GM18499 (cell line): ENCODE data around the gene KRTAP9-7.
"Not testable (repeated sequence)": the region's sequence is repeated elsewhere in the genome, so short reads cannot be mapped to it uniquely, and the experiment has no call there.

Source experiments
- ATAC-seq: cut with Tn5 transposase; IDR thresholded peaks from one replicate; pipeline ENCODE4 v1.9.1; 2021; ENCODE audit warnings: moderate number of reproducible peaks; ENCODE audit not compliant: insufficient read depth, unreplicated experiment

The KRTAP9-7 gene, protein sequence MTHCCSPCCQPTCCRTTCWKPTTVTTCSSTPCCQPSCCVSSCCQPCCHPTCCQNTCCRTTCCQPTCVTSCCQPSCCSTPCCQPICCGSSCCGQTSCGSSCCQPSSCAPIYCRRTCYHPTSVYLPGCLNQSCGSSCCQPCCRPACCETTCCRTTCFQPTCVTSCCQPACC

DNA sequence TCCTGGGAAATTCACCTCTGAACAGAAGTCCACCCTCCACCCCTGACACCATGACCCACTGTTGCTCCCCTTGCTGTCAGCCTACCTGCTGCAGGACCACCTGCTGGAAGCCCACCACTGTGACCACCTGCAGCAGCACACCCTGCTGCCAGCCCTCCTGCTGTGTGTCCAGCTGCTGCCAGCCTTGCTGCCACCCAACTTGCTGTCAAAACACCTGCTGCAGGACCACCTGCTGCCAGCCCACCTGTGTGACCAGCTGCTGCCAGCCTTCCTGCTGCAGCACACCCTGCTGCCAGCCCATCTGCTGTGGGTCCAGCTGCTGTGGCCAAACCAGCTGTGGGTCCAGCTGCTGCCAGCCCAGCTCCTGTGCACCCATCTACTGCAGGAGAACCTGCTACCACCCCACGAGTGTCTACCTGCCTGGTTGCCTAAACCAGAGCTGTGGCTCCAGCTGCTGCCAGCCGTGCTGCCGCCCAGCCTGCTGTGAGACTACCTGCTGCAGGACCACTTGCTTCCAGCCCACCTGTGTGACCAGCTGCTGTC, at the start of gene KRTAP9-7:
Gene KRTAP9-7 (plus strand): TSS at position 51 of the 543 bp plus-strand sequence. CDS start 0 bp downstream, at position 51.
- ATAC-seq, result not testable (repeated sequence)

DNA sequence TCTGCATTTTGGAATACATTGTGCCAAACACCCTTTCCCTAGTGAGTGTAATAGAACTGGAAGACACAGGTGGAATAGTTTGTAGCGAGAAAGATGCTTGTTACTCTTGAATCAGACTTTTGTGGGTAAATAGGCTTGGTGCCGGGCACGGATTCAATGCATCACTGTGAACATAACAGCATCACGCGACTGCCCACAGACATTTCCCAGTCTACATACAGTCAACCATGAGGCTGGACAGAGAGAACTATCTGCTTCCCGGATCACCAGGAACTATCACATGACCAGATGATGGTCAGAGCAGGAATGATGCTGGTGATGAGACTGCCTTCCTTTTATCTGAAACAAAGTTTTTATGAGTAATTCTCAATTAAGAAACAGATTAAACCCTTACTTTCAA, 49.4 kb upstream of the KRTAP9-7 start:
- no peak for ATAC-seq

DNA sequence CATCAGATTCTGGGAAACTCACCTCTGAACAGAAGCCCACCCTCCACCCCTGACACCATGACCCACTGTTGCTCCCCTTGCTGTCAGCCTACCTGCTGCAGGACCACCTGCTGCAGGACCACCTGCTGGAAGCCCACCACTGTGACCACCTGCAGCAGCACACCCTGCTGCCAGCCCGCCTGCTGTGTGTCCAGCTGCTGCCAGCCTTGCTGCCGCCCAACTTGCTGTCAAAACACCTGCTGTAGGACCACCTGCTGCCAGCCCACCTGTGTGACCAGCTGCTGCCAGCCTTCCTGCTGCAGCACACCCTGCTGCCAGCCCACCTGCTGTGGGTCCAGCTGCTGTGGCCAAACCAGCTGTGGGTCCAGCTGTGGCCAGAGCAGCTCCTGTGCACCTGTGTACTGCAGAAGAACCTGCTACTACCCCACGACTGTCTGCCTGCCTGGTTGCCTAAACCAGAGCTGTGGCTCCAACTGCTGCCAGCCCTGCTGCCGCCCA, 48.9 kb upstream of the KRTAP9-7 start, which contains the start of gene KRTAP9-2:
Gene KRTAP9-2 (plus strand): TSS at position 51 of the 498 bp plus-strand sequence. CDS start 7 bp downstream, at position 58.
- not testable (repeated sequence) for ATAC-seq

DNA sequence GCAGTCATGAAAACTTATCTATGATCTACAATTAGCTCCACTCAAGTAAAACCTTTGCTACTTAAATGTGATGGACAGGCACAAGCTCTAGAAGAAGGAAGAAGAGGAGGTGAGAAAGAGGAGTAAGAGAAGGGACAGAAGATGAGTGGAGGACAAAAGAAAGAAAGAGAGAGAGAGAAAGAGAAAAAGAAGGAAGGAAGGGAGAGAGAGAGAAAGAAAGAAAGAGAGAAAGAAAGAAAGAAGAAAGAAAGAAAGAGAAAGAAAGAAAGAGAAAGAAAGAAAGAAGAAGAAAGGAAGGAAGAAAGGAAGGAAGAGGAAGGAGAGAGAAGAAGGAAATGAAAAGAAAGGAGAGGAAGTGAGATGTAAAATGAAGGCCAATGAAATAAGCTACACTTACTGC, 45.4 kb upstream of the KRTAP9-7 start:
- ATAC-seq, result no peak

DNA sequence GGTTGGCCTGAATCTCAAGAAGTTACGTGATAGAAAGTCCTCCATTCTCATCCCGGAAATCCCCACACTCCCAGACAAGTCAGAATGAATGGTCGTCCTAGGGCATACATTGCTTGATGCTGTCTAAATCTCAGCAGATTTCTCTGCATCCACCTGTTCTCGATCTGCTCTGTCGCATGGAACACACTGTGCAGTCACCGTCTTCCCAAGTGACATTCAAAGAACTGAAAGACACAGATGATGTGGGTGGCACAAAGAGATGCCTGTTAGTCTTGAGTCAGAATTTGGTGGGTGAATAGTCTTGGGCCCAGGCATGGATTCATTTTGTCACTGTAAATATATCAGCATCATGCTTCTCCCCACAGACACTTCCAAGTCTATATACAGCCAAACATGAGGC, 43.8 kb upstream of the KRTAP9-7 start:
- ATAC-seq, result no peak

DNA sequence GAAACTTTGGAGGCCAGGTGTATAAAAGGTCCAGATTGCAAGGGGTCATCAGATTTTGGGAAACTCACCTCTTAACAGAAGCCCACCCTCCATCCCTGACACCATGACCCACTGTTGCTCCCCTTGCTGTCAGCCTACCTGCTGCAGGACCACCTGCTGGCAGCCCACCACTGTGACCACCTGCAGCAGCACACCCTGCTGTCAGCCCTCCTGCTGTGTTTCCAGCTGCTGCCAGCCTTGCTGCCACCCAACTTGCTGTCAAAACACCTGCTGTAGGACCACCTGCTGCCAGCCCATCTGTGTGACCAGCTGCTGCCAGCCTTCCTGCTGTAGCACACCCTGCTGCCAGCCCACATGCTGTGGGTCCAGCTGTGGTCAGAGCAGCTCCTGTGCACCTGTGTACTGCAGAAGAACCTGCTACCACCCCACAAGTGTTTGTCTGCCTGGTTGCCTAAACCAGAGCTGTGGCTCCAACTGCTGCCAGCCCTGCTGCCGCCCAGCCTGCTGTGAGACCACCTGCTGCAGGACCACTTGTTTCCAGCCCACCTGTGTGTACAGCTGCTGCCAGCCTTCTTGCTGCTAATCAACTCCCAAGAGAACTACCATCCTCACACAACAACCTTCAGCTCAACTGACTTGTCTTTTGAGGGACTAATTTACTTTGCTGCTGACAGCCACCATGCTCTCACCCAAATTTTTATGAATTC, 42.9 kb upstream of the KRTAP9-7 start, which contains the start of gene KRTAP9-3:
Gene KRTAP9-3 (plus strand): TSS at position 51 of the 707 bp plus-strand sequence. CDS start 53 bp downstream, at position 104.
- ATAC-seq, result not testable (repeated sequence)

DNA sequence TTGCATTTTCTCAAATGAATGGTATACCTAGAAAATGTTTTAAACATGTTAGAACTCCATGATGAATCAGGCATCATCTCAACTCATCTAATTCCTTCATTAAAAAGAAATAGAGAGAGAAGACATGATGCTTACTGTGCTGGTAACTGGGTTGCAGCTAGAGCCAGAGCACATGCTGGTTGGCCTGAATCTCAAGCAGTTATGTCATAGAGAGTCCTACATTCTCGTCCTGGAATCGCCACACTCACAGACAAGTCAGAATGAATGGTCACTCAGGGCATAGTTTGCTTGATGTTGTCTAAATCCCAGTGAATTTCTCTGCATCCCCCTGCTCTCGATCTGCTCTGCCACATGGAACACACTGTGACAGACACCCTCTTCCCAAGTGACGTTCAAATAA, 38.4 kb upstream of the KRTAP9-7 start:
- ATAC-seq, result not testable (repeated sequence)

DNA sequence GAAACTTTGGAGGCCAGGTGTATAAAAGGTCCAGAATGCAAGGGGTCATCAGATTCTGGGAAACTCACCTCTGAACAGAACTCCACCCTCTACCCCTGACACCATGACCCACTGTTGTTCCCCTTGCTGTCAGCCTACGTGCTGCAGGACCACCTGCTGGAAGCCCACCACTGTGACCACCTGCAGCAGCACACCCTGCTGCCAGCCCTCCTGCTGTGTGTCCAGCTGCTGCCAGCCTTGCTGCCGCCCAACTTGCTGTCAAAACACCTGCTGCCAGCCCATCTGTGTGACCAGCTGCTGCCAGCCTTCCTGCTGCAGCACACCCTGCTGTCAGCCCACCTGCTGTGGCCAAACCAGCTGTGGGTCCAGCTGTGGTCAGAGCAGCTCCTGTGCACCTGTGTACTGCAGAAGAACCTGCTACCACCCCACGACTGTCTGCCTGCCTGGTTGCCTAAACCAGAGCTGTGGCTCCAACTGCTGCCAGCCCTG, 37.5 kb upstream of the KRTAP9-7 start, which contains the start of gene KRTAP9-8:
Gene KRTAP9-8 (plus strand): TSS at position 51 of the 489 bp plus-strand sequence. CDS start 53 bp downstream, at position 104.
- ATAC-seq, result not testable (repeated sequence)

DNA sequence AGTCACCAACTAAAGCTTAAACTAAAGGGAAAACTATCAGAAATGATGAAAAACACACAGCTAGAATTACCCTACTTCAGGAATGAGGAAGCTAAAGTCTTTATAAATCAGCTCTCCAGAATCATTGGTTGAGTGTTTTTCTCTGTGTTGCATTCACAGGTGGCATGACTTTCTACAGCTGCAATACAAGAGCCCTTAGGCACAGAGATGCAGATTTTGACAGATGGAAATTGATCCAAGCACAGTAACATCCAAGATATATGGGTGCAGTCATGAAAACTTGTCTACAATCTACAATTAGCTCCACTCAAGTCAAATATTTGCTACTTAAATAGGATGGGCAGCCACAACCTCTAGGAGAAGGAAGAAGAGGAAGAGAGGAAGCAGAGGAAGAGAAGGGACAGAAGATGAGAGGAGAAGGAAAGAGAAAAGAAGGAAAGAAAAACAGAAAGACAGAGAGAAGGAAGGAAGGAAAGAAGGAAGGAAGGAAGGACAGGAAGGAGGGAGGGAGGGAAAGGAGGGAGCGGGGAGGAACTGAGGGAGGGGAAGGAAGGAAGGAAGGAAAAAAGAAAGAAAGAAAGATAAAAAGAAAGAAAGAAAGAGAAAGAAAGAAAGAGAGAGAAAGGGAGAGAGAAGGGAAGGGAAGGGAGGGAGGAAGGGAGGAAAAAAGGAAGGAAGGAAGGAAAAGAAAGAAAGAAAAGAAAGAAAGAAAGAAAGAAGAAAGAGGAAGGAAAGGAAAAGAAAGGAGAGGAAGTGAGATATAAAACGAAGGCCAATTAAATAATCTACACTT, 28.3 kb upstream of the KRTAP9-7 start:
- not testable (repeated sequence) for ATAC-seq

DNA sequence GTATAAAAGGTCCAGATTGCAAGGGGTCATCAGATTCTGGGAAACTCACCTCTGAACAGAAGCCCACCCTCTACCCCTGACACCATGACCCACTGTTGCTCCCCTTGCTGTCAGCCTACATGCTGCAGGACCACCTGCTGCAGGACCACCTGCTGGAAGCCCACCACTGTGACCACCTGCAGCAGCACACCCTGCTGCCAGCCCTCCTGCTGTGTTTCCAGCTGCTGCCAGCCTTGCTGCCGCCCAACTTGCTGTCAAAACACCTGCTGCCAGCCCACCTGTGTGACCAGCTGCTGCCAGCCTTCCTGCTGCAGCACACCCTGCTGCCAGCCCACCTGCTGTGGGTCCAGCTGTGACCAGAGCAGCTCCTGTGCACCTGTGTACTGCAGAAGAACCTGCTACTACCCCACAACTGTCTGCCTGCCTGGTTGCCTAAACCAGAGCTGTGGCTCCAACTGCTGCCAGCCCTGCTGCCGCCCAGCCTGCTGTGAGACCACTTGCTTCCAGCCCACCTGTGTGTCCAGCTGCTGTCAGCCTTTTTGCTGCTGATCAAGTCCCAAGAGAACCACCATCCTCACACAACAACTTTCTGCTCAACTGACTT, 25.8 kb upstream of the KRTAP9-7 start, which contains the start of gene KRTAP9-4:
Gene KRTAP9-4 (plus strand): TSS at position 51 of the 604 bp plus-strand sequence. CDS start 34 bp downstream, at position 85.
- ATAC-seq, result not testable (repeated sequence)

DNA sequence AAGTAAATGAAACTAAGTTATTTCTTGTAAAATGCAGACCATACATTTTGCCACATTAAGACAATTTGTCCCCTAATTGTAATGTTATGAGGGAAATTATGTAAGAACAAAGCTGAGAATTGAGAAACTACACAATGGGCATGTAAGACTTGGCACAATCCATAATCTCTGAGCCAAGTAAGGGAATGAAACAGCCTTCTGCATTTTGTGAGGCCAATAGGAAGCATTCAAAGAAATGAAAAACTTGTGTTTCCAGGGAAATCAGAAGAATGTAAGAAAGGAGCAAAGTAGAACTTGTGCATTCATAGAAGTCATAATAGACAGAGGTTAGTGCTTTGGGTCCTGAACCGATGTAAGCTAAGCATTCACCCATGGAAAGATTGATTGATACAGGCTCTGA, 24.2 kb upstream of the KRTAP9-7 start:
- ATAC-seq, result no peak

DNA sequence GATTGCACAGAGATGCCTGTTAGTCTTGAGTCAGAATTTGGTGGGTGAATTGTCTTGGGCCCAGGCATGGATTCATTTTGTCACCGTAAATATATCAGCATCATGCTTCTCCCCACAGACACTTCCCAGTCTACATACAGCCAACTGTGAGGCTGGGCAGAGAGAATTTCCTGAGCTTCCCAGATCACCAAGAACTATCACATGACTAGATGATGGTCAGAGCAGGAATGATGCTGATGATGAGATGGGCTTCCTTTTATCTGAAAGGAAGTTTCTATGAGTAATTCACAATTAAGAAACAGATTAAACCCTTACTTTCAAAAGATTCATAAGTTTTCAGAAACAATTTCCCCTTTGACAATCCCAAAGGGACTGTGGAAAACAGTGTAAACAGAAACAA, 20.6 kb upstream of the KRTAP9-7 start:
- no peak for ATAC-seq

DNA sequence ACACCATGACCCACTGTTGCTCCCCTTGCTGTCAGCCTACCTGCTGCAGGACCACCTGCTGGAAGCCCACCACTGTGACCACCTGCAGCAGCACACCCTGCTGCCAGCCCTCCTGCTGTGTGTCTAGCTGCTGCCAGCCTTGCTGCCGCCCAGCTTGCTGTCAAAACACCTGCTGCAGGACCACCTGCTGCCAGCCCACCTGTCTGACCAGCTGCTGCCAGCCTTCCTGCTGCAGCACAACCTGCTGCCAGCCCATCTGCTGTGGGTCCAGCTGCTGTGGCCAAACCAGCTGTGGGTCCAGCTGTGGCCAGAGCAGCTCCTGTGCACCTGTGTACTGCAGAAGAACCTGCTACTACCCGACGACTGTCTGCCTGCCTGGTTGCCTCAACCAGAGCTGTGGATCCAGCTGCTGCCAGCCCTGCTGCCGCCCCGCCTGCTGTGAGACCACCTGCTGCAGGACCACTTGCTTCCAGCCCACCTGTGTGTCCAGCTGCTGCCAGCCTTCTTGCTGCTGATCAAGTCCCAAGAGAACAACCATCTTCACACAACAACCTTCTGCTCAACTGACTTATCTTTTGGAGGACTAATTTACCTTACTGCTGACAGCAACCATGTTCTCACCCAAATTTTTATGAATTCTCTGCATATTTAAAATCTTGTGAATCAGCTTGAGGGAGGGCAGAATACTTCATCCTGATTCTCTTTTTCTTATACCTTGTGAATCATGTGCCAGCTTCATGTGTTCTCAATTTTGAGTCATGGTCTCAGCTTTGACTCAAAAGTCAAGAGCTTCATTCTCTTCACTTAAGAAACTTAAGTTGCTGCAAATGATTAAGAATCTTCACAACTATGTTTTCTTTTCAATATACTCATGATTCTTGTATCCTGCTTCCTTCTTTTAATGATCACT, 19.9 kb upstream of the KRTAP9-7 start, which contains the start of gene KRTAP9-9:
Gene KRTAP9-9 (plus strand): TSS at position 4 of the 910 bp plus-strand sequence.
- not testable (repeated sequence) for ATAC-seq

DNA sequence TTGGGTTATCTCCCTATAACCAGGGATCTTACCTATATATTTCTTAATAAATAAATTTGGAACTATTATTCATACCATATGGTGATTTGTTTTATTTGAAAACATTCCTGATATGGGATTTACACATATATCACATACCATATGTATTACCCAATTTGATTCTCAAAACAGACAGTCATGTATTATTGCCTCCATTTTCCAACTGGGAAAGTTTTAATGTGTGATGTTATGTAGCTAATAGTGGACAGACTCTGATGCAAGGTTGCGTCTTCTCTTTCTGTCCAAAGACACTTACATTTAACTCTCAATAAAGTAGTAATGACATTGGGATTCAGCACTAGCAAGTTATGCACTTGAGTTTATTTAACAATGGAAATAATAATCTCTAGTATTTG, 19.2 kb upstream of the KRTAP9-7 start:
- no peak for ATAC-seq

DNA sequence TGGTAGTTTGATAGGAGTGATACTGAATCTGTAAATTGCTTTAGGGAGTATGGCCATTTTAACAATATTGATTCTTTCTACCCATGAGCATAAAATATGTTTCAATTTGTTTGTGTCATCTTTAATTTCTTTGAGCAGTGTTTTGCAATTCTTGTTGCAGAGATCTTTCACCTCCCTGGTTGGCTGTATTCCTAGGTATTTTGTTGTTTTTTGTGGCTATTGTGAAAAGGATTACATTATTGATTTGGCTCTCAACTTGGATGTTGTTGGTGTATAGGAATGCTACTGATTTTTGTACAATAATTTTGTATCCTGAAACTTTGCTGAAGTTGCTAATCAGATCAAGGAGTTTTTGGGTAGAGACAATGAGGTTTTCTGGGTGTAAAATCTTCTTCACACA, 17.1 kb upstream of the KRTAP9-7 start:
- no peak for ATAC-seq

DNA sequence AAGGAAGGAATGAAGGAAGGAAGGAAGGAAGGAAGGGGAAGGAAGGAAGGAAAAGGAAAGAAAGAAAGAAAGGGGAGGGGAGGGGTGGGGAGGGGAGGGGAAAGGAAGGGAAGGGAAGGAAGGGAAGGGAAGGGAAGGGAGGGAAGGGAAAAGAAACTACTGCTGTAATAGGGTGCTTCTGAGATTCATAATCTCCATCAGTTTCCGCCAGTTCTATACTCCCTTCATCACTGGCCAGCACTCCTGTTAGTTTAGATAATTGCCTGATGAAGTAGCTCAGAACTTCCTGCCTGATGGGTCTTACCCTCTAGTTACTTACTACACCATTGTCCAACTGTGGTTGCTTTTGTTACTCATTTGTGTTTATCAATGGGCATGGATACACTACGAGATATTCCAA, 12.3 kb upstream of the KRTAP9-7 start:
- no peak for ATAC-seq

DNA sequence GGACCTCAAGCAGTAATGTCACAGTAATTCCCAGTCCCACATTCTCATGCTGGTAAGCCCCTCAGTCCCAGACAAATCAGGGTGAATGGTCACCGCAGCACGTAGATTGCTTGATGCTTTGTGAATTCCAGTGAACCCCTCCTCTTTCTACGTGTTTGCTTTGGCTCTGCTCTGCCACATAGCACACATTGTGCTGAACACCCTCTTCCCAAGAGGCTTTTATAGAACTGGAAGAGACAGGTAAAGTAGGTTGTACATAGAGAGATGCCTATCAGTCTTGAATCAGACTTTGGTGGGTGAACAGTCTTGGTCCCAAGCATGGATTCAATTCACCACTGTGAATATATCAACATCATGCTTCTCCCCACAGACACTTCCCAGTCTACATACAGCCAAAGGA, 10.9 kb upstream of the KRTAP9-7 start:
- ATAC-seq, result no peak

DNA sequence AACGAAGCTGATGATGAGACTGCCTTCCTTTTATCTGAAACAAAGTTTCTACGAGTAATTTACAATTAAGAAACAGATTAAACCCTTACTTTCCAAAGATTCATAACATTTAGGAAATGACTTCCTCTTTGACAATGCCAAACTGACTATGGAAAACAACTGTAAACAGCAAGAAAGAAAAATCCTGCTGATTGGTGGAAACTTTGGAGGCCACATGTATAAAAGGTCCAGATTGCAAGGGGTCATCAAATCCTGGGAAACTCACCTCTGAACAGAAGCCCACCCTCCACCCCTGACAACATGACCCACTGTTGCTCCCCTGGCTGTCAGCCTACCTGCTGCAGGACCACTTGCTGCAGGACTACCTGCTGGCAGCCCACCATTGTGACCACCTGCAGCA, 10.4 kb upstream of the KRTAP9-7 start, which contains the start of gene KRTAP9-6:
Gene KRTAP9-6 (plus strand): TSS at position 301 of the 400 bp plus-strand sequence. CDS start 0 bp downstream, at position 301.
- ATAC-seq, result no peak
